Skeletal muscle cell (primary cell): ENCODE results near the gene TMEM132C.

ENCODE experiments used
- DNase-seq: peaks from one replicate; pipeline ENCODE4 v3.0.0-alpha.2; 2010; ENCODE audit warnings: low read depth
- H3K4me3 ChIP-seq: 2 replicates; pipeline ENCODE4 v1.5.1; 2011; ENCODE audit warnings: low read depth, mild to moderate bottlenecking, control low read depth, low read length, moderate library complexity

The TMEM132C gene

DNA sequence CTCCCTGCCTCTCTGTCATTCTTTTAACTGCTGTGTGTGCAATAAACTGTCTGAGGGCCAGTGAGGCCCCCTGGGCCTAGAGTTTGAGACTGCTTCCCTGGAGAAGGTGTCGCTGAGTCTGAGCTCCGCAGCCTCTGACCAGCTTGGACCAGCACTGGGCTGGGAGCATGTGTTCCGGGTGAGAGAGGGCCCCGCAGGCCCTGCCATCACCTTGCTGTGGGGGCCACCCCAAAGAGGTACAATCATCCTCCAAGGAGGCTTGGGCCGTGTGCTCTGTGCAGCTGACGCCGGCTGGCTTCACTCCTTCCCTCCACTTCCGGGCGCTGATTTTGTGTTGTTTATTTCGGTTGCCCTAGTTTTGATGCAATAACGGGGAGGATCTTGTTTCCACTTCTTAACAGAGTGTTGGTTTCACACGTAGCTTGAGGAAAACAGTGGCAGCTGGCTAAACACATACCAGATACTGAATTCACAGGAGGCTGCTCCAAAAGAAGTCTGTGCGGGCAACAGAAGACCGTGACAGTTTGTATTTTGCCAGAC is 121.6 kb downstream of the TMEM132C start:
- H3K4me3 ChIP-seq, result no peak overlapping the region
- DNase-seq, result no peak

DNA sequence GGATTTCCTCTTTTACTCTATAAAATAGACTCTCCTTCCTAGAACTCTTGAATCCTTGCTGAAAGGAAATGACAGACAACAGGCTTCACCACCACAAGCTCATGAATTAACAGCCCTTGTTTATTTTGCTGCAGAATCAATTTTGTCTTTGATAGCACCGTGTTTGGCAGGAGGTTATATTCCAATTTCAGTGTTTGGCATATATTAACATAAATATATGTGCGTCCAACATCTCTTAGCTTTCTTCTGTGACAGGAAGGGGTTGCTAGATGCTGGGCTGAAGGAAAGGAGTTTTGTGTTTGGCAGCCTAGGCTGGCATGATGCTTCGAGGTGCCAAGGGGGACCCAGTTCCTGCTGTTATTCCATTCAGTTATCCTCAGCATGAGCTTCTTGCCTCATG is 126.4 kb downstream of the TMEM132C start:
- no peak overlapping the region for H3K4me3 ChIP-seq
- DNase-seq, result no peak

DNA sequence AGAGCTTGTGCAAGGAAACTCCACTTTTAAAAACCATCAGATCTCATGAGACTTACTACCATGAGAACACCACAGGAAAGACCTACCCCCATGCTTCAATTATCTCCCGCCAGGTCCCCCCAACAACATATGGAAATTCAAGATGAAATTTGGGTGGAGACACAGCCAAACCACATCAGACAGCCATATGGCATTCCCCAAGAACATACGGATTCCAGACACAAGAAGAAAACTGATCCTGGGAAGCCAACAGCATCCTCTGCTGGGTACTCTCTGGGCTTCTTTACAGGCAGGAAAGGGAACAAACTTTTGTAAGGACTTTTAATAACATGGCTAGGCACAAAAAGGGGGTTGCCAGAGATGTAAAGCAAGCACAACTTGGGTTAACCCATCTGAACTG is 127.2 kb downstream of the TMEM132C start:
- no peak overlapping the region for H3K4me3 ChIP-seq

DNA sequence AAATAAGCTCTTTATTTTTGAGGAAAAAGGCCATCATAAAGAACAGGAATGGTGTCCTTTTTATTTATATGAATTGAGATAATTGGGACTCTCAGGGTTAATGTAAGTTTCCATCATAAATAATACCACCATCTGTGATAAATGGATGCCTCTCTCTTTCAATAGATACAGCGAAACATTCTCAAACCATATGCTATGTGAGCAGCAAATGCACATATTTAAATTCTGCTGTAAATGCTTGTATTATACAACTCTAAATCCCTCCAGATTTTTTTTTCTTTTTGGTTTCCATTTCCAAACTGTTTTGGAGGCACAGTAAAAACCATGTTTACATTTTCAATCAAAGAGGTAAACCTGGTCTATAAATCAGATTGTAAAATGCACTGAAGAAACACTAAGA is 132.3 kb downstream of the TMEM132C start:
- no peak overlapping the region for H3K4me3 ChIP-seq
- DNase-seq, result no peak

More for the DNA sequence above, 127.2 kb downstream of the TMEM132C start:
- DNase-seq, result no peak

DNA sequence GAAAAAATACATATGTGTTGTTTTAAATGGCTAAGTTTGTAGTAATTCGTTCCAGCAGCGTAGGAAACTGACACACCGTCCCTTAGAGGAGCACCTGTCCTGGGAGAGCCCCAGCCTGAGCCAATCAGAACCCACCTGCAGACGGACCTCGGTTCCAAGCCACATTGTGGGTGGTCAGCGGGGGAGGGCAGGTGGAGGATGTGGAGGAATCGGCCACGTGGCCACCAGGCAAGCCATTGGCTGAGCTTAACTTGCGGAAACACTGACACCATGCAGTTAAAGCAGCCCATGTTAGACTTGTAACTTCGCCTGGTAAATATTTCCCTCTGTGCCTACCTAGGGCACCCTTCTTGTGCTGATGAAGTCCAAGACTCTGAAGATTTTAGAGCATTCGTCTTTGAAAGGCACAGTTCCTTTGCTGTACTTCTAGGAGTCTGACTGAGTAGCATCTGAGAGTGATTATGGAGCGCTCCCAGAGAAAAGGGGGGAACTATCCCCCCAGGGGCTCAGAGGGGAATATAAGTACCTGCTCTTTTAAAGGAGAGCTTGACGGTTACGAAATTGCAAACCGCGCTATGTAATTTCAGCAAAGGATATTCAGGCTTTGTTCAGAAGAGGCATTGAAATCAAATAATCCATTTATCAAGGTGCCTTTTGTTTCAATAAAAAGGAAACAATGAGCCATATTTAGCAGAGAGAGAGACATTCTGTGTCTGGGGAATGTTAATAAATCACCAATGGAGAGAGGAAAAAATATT is 135.7 kb downstream of the TMEM132C start:
- H3K4me3 ChIP-seq, result no peak overlapping the region
- DNase-seq, result no peak

DNA sequence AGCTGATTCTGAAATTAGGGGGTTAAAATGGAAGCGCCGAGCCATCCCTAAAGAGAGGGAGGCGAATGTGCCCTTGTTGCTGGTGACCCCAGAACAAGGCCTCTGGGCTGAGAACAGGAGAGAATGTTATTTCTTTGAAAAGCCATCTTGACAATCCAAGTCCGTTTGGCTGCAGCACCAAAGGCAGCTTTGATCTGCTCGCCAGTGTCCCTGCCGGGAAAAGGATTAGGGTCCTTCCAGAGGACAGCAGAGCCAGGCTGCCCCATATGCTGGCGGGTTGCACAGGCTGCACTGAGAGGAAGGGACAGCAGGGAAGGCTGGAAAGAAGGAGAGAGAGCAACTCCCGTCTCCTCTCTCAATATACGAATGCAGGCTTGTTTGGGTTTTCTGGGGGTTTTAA is 141.7 kb downstream of the TMEM132C start:
- H3K4me3 ChIP-seq, result no peak overlapping the region
- DNase-seq, result no peak

DNA sequence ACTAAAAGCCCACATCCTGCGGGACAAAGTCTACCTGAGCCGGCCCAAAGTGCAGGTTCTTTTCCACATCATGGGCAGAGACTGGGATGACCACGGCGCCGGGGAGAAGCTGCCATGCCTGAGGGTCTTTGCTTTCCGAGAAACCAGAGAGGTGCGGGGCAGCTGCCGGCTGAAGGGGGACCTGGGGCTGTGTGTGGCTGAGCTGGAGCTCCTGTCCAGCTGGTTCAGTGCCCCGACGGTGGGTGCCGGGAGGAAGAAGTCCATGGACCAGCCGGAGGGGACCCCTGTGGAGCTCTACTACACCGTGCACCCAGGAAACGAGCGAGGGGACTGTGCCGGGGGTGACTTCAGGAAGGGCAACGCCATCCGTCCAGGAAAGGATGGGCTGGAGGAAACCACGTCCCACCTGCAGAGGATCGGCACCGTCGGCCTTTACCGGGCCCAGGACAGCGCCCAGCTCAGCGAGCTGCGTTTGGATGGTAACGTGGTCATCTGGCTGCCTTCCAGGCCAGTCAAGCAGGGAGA is 148.1 kb downstream of the TMEM132C start:
- H3K4me3 ChIP-seq, result no peak overlapping the region
- DNase-seq, result no peak

DNA sequence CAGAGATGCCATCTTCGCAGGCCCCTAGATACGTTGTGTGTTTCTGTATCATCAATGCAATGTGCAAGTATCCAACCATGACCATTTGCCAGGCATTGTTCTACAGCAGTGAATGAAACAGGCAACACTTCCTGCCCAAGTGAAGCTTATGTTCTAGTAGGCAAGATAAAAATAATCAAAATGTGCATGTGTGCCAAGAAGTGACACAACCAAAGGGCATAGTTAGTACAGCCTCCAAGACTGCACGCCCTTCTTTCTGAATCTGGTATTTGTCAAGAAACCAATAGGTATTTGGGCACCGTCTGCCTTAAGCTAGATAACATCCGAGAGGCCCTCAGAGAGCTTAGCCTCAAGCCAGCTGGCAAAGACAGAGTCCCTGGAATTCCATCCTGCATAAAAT is 152.0 kb downstream of the TMEM132C start:
- no peak overlapping the region for H3K4me3 ChIP-seq

DNA sequence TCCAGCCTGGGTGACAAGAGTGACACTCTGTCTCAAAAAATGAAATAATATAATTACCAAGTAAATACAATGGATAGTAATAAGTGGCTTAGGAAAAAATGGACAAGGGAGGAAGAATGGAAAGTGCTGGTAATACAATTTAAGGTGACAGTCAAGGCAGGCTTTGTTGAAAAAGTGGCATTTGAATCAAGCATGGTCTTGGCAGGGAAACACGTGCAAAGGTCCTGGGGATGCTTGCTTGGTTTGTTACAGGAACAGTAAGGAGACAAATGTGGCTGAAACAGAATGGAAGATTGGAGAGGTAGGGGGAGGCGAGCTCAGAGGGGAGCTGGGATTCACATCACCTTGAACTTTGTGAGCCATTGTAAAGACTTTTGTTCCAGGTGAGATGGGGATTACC is 153.2 kb downstream of the TMEM132C start:
- no peak overlapping the region for H3K4me3 ChIP-seq
- no peak for DNase-seq

More for the DNA sequence above, 152.0 kb downstream of the TMEM132C start:
- DNase-seq, result no peak

DNA sequence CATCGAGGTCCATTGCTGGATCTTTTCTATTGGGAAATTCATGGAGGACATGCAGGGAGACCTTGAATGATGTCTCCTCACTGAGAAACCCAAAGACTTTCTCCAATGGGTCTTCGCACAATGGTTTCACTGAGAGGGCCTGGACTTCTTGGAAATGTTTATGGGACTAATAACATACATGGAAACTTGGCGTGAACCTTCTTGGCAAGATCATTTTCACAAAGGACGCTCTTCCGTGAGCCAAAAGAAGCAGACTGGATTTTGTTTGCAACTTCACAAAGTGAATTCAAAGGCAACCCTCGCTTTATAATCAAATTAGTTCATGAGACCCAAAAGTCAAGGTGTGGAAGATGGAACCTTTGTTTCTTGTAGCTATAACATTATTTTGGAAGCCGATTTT is 154.4 kb downstream of the TMEM132C start:
- DNase-seq, result no peak
- no peak overlapping the region for H3K4me3 ChIP-seq

DNA sequence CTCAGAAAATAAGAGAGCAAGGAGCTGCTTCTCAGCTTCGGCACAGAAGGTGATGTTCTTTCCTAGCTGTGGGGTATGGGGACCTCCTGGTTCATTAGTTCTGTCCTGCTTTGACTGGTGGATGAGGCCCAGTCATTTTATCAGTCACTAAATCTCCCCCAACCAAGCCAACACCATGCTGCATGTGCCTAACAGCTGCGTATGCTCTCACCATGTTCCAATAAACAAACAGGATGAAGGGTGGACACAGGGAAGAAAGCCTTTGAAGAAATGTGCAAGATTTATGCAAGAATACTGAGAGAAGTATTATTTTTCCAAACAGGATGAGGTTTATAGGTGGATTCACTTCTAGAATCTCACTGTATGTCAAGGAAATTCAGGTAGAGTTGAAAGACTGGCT is 156.2 kb downstream of the TMEM132C start:
- no peak for DNase-seq
- no peak overlapping the region for H3K4me3 ChIP-seq

DNA sequence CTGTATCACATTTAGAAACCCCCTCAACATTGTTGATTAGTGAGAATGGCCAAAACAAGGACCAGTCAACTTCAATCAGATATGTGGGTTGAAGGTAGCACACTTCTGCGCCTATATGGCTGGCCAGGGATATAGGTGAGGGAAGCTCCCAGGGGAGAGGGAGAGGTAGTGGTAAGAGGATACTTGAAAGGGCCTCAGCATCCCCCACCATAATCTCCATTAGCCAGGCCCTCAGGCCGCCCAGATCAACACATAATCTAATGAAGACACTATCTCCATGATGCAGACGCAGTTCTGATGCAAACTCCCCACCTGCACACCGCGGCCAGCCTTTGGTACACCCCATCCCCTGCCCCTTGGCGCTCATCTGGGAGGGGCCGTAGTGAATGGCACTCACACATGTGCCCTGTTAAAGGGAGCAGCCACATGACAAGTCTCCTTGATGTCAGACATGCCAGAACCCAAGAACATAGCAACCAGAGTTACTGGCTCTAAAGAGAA is 158.0 kb downstream of the TMEM132C start:
- no peak for DNase-seq
- no peak overlapping the region for H3K4me3 ChIP-seq

DNA sequence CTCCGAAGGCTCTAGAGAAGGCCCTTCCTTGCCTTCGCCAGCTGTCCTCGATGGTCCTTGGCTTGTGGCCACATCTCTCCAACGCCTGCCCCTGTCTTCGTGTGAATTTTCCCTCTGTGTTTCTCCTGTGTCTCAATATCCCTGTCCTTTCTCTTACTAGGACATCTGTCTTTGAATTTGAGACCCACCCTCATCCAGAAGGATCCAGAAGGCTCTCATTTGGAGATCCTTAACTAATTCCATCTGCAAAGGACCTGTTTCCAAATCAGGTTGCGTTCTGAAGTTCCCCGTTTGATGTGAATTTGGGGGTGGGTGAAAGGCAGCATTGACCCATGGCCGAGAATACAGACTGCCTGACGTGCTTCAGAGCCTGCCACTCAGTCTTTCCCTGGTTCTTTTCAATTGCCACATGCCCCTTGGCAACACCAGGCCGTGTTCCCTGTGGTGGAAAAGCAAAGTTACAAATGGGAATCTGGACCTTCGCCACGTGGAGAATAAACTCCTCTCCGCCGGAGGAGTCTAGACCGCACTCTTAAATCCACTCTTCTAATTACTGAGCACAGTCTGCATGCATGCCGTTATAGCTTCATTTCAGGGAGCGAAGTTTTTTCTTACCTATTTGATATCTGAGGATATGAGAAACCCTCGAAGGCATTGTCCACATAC is 158.8 kb downstream of the TMEM132C start:
- DNase-seq, result no peak
- no peak overlapping the region for H3K4me3 ChIP-seq

DNA sequence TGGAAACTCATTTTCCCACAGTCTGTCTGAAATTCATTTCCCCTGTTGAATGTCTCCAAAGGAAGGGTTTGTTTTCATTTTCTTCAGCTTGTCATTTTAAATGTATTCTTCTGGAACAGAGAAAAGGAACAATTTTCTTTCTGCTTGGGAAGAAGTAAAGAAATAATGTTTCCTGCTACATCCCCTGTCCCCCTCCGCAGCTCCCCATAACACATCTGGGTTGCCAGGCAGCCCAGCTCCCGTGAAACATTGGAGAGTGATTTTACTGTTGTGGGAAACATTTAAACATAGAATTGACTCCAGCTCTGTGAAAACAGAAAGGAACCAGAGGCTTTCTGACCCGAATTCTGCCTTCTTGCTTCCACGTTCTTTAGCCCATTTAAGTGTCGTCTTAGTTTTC is 159.5 kb downstream of the TMEM132C start:
- no peak for DNase-seq

DNA sequence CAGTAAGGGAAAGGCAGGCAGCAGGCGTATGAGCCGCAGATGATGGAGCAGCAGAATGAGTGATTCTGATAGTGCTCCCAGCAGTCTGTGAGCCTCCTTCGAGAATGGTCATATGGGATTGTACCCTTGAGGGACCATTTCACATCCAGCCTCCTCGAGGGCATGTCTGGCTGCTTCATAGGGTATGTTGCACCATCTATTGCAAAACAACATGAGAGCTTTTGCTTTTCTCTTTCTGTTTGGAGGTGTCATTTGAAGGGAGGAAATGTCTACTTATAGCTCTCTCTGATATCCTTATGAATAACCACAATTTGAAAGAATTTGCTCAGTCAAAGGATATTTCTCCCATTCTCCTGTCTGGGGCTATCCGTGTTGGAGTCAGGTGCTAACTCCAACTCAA is 172.8 kb downstream of the TMEM132C start:
- no peak for DNase-seq
- no peak overlapping the region for H3K4me3 ChIP-seq

More for the DNA sequence above, 159.5 kb downstream of the TMEM132C start:
- no peak overlapping the region for H3K4me3 ChIP-seq

DNA sequence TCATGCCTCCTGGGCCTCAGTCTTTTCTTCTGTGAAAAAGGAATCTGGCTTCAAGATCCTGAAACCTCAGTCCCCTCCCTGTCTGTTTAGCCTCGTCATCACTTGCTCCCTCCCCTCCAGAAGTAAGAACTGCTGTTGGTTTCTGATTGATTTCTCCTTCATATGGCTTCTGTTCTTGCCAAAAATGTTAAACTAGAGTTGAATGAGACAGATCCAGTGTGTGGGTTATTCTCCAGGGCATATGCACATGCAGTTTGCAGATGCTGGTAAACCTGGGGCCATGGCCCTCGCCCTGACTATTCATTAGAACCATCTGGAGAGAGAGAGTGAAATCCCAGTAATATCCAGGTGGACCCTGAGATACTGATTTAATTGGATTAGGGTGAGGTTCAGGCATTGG is 175.1 kb downstream of the TMEM132C start:
- no peak for DNase-seq
- no peak overlapping the region for H3K4me3 ChIP-seq

DNA sequence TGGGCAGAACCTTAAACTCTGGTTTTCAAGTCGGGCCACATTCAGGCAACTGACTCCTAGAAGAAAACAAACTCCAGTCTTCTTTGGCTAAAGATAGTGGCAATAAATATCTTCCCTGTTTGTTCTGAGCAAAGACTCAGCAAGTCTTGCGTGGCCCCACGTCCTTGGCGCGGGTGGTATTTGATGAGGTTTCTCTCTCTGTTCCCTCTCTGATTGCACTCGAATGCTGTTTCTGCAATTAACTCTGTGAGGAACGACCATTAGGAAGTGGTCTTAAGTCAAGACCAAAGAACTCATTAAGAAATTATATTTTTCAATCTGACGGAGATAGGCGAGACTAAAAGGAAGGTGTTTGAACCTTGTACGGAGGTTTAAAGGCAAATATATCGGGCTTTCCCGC is 177.6 kb downstream of the TMEM132C start:
- no peak overlapping the region for H3K4me3 ChIP-seq
- DNase-seq, result no peak

DNA sequence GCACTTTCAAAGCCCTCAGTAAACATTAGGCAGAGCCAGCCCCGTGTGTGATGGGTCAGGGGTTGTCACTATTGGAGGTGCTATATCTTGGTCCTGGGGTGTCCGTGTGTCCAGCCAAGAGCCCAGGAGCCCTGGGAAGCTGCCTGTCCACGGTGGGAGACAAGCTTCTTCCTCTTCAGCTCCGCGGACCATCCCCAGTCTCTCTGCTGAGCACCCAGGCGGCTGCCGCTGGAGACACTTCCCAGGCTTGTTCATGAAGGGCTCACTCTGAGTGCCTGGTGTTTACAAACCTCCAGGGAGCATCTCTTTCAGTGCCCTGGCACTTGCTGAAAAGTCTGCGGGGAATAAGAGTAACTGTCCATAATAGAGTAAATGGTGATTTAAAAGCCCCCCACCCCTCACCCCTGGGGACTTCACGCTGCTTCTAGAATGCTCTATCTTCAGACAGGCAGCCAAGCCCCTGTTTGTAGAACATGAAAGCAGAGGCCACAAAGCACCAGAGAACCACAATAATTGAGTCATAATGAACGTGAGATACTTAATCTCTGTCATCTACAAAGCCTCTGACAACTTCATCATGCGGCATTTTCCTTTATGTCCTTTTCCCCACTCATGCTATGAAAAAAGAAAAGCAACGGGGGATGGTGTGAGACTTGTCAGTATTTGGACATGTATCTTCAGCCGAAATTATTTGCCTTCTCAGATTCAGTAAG is 178.6 kb downstream of the TMEM132C start:
- DNase-seq, result no peak
- no peak overlapping the region for H3K4me3 ChIP-seq

DNA sequence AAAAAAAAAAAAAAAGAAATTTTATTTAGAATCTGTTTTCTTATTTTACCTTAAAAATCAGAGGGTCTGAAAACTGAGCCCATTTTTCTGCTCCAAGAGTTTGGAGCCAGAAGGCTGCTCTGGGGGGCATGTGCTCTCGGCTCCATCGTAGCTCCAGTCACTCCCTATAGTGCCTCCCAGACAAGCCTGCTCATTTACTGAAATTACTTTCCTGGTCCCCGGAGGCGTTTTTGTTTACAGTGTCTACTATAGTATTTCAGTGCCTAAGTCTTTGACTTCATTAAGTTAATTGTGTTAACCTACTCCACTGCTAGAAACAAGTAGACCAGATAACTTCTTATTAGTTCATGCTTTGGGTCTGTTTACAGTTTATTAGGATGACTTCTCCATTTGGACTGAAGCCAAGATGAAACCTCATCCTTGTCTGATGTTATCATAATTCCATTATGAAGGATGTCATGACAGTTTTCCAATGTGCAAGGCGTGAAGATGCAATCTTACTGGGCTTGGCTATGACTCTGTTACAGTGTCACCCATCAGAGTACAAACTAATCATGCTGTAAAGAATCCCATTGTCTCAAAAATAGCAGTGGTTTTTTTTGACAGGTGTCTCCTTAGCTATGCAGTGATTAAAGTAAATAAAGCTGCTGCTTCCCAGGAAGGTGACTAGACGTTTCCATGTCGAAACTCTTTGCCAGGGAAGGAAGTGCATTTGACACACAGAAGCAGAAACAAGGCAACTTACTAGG is 182.3 kb downstream of the TMEM132C start:
- no peak for DNase-seq
- no peak overlapping the region for H3K4me3 ChIP-seq
